AG20443 (cell line): ENCODE measurements around the gene TMEM205.
"Not testable (repeated sequence)": the region's sequence is repeated elsewhere in the genome, so short reads cannot be mapped to it uniquely, and the experiment has no call there.

ENCODE experiments used
- DNase-seq: peaks from one replicate; pipeline ENCODE4 v3.0.0; 2012; ENCODE audit warnings: low spot score, mixed read lengths

The TMEM205 gene

DNA sequence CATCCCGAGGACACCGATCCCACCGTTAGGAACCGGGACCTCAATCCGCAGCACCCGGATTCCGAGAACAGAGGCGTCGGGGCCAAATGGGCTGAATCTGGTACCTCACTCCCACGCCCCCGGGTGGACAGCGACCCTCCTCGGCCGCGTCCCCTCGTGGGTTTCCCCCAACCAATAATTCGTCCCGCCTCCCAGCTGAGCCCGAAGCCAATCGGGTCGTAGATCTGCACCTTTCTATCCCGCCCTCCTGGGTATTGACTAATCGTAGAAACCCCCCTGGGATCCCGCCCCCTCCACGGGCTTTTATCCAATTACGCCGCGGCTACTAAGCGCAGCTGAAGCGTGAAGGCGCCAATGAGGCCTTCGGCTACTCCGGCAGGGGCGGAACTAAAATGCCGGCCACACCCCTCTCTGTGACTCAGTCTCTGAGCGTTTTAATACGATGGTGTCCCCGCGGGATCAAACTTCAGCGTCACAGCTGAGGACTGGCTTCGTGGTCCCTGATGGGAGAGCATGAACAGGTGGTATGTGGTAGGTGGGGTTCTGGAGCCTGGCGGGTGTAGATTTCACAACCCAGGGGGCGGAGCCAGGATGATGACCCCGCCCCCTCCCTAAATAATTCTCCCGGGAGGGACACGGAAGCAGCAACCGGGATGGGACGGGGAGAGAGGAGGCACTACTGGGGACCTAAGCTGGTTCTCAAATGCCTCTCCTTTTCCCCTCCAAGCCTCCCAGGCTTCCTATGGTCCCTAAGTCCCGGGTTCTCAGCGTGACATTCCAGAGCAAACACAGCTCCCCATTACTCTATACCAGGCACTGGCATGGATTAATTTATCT is at the start of gene TMEM205, which contains the start of gene CCDC159:
TSS of gene TMEM205 (minus strand) at position 165 of the 837 bp plus-strand sequence. CDS start 649 bp downstream, outside the sequence.
TSS of gene CCDC159 (plus strand) at position 416 of the 837 bp plus-strand sequence. CDS start at position 504, 88 bp downstream.
- peak; percentile 95 for DNase-seq

DNA sequence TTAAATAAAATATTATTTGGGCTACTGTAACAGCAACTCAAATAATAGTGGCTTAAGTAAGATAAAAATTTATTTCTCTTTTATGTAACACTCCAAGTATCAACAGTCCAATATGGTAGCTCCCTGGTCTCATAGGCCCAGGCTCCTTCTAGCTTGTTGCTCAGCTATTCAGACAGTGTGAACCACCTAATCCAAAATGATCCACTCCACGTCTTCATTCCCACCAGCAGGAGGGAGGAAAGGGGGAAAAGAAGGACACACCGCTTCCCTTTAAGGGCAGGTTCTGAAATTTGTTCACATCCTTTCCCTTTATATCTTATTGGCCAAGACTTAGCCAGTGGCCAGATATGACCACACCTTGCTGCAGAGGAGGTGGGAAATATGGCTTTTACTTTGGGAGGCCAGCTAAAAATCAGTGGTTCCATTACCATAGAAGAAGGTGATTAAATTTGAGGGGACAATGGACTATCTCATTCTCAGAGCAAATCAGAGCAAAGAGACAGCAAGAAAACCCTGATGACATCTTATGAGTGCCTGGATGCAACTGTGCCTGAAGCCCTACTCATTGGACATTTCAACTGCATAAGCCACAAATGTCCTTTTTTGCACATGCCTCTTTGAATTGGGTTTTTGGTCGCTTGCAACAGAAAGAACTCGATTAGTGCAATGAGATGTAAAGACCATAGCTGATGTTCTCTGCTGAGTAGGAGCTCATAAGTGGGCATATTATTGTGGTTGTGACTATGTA is 45.0 kb upstream of the TMEM205 start:
- DNase-seq: no peak

DNA sequence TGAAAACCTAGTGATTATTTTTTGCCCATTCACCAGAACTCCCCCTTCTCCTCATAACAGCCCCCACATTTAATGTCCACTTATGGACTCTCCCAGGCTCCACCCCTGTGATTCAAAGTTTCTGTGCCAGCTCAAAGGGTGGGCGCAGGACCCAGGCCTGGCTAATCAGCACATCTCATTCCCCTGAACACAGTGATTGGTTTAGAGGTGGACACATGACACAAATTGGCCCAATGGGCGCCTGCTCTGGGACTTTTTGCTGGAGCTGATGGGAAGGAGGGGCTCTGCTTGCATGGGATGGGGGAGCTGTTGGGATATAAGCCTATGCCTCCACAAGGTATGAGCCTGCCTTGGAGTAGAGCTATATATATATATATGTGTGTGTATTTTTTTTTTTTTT is 44.3 kb upstream of the TMEM205 start:
- no peak for DNase-seq

DNA sequence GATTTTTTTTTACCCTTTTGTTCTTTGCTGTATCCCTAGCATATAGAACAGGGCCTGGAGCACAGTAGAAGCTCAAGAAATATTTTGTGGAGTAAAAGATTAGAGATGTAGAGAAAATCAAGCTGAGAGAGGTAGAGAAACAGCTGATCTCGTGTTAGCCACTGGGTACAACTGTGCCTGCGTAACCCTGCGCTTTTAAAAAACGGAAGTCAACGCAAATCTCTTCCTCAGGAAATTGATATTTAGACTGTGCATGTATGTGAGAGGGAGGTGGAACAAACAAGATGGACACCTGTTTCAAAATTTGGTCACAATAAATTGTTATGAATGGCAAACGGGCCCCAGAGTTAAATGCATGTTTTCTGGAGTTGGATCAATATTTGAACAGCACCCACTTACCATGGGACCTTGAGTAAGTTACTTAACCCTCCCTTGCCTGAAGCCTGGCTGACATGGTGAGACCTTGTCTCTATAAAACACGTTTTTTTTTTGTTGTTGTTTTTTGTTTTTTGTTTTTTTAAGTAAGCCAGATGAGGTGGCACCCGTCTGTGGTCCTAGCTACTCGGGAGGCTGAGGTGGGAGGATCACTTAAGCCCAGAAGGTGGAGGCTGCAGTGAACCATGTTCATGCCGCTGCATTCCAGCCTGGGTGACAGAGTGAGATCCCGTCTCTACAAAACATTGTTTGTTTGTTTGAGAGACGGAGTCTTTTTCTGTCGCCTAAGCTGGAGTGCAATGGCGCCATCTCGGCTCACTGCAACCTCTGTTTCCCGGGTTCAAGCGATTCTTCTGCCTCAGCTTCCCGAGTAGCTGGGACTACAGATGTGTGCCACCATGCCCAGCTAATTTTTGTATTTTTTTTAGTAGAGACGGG is 41.3 kb upstream of the TMEM205 start:
- DNase-seq: no peak

DNA sequence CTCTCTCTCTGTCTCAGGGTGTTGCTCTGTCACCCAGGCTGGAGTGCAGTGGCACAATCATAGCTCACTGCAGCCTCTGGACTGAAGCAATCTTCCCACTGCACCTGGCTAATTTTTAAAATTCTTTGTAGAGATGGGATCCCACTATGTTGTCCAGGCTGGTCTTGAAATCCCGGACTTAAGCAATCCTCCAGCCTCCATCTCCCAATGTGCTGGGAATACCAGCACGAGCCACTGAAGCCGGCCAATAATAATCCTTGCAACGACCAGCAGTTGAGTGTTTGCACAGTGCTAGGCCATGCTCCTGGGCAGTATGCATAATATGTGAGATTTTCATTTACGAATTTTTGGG is 38.7 kb upstream of the TMEM205 start:
- no peak for DNase-seq

DNA sequence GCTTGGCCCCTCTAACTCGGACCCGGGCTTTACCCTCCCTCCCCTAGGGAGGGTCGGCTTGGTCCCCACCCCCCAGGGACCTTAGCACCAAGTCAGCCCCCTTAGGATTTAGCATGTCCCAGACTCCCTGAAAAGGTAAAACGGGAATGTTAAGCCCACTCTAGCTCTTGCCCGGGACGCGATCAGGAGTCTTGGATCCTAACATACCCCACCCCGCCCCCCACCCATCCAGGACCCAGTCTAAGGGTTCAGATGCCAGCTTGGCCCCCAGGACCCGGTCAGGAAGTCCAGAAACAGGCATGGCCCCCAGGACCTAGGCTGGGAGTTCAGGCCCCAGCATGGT is 37.6 kb upstream of the TMEM205 start:
- no peak for DNase-seq

DNA sequence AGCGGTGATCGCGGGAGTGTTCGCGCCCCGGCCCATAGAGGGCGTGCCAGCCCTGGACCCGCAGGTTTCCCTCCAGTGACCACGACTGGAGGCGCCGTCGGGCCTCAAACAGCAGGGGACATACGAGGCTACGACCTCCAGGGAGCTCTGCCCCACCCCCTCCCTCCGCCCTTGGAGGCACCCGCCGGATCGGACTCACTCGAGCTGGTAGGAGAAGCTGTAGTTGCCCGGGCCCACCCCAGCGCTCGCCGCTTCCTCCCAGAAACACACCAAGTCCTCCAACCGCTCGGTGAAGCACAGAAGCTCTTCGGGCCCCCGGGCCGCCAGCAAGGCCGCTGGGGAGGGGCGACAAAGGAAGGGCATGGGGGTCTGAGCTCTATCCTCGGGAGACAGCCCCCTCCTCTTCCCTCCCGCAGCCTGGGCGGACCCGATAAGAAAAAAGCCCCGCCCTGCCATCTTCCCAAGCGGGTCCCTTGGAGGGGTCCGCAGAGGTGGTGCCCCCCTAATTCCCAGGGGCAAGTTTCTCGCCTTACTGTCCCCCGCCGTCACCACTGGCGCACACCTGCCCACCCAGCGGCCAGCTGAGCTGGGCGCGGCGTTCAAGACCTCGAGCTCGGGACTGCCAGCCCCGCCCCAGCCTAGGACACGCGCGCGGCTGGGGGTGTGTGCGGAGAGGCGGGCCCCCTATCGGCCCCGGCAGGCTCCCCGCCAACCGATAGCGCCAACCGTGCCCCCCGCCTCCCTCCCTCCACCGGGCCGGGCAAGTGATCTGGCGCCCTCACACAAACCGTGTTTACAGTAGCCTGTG is 37.0 kb upstream of the TMEM205 start:
- DNase-seq: peak; percentile 61

DNA sequence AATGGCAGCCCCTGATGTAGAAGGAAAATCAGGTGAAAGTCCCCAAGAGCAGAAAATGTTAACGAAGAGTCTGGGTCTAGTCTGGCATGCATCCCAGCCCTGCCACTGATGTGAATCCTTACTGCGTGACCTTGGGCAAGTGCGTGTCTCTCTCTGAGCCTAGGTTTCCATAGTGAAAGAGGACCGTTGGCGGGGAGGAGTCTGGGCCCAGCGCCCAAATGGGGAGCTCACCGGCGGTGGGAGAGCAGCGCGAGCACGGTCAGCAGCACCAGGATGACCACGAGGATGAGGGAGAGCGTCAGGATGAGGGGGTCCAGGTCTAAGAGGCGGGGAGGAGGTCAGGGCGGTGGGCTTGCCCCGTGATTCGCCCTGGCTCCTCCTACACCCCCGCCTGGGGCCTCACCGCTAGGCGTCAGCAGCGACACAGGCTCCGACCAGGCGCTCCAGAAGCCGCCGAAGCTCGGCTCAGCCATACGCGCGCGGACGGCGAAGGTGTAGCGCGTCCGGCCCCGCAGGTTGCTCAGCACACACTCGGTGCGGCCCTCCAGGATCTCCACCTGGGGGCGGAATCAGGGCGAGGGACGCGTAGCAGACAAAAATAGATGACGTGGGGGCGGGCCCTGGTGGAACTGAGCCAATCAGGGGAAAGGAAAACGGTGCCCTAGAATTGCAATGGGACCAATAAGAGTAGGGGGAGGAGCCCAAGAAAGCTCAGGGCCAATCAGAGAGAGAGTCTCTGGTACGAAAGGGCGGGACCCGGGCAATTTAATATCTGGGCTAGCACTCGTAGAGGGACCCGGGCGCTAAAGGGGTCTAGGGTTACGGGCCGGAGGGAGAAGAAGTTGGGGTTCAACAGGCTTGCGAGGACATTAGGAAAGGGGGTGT is 34.8 kb upstream of the TMEM205 start:
- peak; percentile 97 for DNase-seq

DNA sequence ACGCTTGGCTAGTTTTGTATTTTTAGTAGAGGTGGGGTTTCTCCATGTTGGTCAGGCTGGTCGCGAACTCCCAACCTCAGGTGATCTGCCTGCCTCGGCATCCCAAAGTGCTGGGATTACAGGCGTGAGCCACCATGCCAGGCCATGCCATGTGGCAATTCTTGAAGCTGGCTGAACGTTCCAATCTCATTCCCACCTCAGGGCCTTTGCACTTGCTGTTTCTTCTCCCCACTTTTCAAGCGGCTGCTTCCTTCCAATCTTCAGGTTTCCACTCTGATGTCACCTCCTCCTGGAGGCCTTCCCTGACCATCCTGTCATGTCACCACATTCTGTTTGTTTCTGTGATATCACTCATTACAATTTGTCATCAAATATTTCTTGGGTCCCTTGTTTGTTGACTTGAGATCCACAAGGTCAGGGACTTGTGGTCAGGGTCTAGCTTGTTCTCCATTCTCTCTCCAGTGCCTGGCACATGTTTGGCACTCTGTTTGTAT is 33.8 kb upstream of the TMEM205 start:
- DNase-seq: no peak

DNA sequence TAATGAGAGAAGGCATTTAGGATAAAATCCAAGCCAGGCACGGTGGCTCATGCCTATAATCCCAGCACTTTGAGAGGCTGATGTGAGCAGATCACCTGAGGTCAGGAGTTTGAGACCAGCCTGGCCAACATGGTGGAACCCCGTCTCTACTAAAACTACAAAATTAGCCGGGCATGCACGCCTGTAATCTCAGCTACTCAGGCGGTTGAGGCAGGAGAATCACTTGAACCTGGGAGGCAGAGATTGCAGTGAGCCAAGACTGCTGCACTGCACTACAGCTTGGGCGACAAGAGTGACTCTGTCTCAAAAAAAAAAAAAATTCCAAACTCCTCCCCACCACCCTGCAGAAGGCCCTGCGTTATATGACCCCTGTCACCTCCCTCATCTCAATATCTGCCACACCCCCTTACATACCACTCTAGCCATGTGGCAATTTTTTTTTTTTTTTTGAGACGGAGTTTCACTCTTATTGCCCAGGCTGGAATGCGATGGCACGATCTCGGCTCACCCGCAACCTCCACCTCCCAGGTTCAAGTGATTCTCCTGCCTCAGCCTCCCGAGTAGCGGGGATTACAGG is 33.3 kb upstream of the TMEM205 start:
- DNase-seq: not testable (repeated sequence)

DNA sequence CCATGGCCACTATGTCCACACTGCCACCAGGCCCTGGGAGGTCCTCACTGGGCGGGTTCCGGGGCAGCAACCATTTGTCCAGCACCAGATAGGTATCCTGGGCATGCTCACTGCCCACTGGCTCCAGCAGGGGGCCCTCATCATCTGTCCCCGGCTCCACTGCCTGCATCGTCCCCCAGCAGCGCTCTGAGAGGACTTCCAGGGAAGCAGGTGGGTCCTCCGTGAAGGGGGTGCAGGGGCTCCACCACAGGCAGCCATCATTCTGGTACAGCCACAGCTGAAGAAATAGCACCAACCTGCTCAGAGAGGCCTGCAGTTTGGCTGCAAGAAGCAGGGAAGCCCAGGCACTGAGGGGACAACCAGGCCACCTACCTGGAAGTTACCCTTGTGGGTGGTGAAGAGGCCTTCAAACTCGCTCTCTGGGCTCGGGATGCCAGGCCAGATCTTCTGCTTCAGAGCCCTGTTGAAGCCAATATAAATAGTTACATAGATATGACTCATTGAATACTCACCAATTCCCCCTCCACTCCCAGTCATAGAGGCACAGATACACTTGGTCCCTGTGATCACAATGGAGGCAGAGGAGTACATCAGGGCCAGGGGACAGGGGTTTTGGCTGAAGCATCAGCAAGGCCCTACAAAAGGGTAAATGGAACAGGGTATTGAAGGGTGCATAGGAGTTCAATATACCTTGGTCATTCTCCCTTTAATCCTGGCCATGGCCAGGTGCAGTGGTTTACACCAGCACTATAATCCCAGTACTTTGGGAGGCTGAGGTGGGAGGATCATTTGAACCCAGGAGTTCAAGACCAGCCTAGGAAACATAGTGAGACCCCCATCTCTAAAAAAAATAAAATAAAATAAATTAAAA is 32.5 kb upstream of the TMEM205 start:
- DNase-seq: peak; percentile 77

DNA sequence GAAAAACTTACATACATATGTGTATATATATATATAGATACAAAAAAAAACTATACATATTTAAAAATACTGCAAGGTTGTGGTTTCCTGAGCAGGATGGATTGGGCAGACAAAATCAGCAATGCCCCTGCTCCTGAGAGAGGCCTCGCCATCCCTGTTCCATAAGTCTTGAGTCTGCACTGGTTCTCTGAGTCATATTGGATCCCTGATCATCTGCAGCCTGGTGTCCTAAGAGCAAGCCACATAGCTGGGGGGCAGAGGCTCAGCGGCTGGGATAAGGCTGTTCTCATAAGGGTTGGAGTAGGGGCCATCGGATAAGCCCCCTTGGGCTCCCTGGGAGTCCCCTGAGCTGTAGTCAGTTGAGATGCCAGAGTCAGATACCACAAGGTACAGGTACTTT is 31.7 kb upstream of the TMEM205 start:
- DNase-seq: no peak

DNA sequence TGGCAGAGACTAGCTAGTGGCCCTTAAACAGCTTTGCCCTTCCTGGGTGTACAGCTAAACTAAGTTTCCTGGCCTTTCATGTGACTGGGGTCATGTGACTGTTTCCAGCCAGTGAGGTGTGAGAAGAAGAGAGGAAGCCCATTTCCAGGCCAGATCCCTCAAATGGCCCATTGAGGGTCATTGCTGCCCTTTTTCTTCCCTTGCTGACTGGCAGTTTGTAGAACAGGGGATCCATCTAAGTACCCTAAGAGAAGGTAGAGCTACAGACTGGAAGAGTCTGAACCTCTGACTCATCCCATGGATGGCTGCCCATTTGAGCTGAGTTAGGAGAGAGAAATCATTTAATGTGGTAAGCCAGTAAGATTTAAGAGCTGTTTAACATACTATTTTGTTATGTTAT is 31.2 kb upstream of the TMEM205 start:
- DNase-seq: peak; percentile 55

DNA sequence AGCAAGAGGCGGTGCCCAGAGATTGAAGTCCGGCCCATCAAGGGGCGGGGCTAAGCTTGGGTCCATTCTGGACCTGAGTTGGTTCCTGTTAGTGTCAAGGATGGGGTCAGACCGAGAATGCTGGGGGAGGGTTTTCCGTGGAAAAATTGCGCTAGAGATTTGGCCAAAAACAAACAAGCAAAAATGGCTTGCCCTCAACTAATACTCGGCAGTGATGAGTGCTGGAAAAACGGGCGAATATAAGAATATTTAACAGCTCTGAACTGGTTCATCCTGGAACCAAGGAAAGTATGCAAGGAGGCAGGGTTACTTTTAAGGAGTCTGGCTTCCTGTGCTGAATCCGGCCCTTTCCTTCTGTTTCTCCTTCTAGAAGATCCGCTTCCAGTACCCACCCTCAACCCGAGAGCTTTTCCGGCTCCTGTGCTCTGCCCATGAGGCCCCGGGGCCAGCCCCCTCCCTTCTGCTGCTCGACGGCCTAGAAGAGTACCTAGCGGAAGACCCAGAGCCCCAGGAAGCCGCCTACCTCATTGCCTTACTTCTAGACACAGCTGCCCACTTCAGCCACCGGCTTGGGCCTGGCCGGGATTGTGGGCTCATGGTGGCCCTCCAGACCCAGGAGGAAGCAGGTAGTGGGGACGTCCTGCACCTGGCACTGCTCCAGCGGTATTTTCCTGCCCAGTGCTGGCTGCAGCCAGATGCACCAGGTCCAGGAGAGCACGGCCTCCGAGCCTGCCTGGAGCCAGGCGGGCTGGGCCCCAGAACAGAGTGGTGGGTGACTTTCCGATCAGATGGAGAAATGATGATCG is 29.3 kb upstream of the TMEM205 start:
- DNase-seq: no peak

DNA sequence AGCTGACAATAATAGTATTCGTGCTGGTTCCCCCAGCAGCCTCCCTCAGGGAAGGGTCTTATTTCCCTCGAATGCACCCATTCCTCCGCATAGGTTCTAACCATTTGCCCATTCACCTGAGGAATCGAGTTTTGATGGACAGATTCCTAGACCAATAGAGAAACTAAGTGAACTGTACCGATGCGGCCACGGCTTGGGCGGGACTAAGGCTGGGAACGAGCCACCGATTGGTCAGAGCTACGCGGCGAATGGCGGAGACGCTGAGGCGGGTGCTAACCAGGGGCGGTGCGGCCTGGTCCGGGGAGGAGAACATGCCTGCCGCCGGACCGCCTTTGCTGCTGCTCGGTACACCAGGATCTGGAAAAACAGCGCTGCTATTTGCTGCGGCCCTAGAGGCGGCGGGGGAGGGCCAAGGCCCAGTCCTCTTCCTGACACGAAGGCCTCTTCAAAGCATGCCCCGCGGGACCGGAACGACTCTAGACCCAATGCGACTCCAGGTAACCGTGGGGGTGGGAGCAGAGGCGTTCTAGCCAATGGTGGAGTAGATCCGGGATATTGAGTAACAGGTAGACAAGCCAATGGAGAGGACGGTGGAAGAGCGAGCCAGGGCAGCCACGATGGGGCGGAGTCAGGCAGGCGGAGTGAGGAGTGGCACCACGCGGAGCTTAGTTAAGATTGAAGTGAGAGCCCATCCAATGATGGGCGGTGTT is 28.5 kb upstream of the TMEM205 start, which contains the start of gene SWSAP1:
TSS of gene SWSAP1 (plus strand) at position 234 of the 710 bp plus-strand sequence. CDS start at position 249, 15 bp downstream.
- peak; percentile 97 for DNase-seq

DNA sequence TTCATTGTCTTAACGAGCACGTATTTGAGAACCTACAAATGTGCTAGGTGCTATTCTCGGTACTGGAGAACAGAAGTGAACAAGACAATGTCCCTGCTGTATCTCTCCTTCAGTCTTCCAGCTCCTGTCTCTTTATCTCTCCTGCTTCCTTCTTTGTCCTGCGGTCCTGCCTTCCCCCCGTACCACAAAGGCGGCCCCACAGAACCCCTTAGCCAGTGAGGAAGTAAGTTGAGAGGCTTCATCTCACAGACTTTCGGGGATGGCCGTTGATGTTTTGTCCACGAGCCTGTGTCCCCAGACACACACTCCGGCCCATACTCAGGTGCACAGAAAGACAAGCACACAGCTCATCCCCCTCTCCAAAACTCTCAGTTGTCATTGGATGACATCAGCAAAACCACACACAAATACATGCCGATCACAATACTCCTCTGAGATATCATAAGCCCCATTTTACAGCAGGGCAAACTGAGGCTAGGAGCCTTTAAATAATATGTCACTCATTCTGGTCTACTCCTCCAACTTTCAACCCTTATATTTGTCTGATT is 27.9 kb upstream of the TMEM205 start:
- DNase-seq: no peak
